Measurements from ENCODE around the gene TCTA.

The TCTA gene

DNA sequence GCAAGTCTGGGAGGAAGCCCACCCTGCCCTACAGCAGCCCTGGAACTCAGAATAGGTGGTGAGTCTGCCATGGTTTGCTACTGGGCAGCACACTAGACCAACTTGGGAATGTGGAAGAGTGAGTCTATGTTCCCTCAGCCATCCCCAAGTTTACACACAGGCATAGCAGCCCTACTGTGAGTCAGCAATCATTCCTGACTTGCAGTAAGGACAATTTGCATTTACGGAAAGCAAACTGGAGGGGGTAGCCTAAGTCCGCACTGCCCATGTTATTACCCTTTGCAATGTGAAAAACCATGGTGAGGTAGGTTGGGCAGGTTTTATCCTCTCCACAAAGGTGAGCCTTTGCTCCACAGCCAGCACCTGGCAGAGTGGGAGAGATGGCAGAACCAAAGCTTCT, 4.6 kb downstream of the TCTA start:
- no peak for DNase-seq (ENCODE audit: low read depth in 2 of 2)
- TF ChIP-seq, protein P1, sequence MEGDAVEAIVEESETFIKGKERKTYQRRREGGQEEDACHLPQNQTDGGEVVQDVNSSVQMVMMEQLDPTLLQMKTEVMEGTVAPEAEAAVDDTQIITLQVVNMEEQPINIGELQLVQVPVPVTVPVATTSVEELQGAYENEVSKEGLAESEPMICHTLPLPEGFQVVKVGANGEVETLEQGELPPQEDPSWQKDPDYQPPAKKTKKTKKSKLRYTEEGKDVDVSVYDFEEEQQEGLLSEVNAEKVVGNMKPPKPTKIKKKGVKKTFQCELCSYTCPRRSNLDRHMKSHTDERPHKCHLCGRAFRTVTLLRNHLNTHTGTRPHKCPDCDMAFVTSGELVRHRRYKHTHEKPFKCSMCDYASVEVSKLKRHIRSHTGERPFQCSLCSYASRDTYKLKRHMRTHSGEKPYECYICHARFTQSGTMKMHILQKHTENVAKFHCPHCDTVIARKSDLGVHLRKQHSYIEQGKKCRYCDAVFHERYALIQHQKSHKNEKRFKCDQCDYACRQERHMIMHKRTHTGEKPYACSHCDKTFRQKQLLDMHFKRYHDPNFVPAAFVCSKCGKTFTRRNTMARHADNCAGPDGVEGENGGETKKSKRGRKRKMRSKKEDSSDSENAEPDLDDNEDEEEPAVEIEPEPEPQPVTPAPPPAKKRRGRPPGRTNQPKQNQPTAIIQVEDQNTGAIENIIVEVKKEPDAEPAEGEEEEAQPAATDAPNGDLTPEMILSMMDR (IDR thresholded peaks at IDR 0.05; ENCODE audit: low read depth, low read length) = no peak
- H3K4me3 ChIP-seq (replicated peaks in 1 of 2; ENCODE audit: low read depth in 2 of 2, low read length in 2 of 2) = no peak overlapping the region

GRCh38 chr3:49417516-49418120, 5.4 kb downstream of the TCTA start:
- H3K4me3 ChIP-seq (replicated peaks in 1 of 2; ENCODE audit: low read depth in 2 of 2, low read length in 2 of 2) = no peak overlapping the region
- DNase-seq (ENCODE audit: low read depth in 2 of 2) = no peak
- TF ChIP-seq, protein P1 (IDR thresholded peaks at IDR 0.05; ENCODE audit: low read depth, low read length) = no peak

DNA sequence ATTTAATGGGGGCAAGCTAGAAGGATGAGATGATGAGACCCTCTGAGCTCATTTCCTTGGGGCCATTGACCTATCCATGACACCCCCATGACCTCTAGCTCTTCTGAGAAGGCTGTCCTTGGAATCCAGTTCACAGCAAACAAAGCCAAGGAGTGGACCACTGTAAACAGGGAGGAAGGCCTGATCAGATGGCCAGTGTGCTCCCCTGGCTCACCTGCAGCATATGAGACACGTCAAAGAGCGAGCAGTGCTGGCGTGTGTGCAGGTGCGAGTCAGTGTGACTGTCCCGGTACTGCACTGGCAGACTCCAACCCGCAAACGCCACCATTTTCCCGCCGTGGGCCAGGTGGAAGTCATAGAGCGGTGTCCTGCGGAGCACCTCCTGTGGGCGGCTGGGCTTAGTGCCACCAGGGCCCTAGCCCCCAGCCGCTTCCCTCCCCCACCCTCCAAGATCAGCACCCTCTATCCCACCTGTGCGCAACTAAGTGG, 9.7 kb downstream of the TCTA start:
- no peak overlapping the region for H3K4me3 ChIP-seq (replicated peaks in 1 of 2; ENCODE audit: low read depth in 2 of 2, low read length in 2 of 2)
- TF ChIP-seq, protein P1 (IDR thresholded peaks at IDR 0.05; ENCODE audit: low read depth, low read length) = no peak
- DNase-seq (ENCODE audit: low read depth in 2 of 2) = no peak

DNA sequence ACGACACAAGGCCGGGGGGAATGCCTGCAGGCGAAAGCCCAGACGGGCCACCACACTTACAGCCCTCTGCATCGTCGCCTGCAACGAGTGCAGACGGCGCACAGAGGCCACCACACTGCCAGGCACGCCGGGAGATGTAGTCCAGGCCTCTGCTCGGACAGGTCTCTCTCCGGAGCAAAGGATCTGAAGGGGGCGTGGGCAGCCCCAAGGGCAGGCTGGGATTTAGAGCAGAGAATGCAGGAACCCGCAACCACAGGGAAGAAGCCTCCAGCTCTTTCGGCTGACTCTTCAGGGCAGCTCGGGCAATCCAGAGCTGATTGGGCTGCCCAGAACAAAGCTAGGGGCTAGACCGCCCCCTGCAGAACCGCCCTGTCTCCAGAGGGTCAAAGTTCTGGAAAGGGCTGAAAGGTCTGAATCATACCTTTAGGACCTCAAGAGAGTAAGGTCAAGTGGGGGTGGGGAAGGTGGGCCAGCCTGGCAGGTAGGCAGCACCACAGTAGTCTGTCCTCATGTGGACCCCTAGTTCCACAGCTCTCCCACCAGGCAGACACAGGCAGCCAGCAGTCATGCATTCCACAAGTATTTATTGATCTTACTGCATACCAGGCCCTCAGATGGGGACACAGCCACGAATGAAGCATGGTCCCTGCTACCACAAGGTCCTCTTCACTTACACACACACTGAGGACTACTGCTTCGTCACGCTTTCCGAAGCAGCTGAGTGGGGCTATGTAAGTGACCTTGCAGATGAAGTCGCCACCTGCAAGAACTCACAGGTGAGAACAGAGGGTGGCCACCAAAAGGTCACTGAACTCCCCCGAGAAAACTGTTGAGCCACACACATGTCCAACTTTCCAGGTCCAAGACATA, 10.4 kb downstream of the TCTA start, which contains the start of gene AMT:
Gene AMT, minus strand, starts transcription at position 95 of the 870 bp plus-strand sequence. Its CDS starts 23 bp downstream, at position 72.
- no peak for DNase-seq (ENCODE audit: low read depth in 2 of 2)
- H3K4me3 ChIP-seq (replicated peaks in 1 of 2; ENCODE audit: low read depth in 2 of 2, low read length in 2 of 2) = no peak within 1 kb of the TSS

DNA sequence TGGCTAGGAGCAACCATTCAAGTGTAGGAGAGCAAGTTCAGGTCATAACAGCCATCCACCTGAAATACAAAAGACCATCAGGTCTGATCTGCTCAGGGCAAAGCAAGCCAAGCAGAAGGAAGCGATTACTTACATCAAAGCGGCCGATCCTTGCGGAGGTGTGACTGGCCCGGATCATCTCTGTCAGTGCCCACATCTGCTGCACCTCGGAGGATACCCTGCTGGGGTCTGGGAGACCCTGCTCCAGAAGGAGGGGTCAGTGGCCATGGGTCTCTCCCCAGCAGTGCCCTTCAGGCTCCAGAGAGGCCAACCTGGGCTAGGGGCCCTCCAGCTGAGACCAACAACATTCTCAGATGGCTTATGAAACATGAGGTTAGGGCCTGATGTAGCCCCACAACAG, 12.6 kb downstream of the TCTA start:
- TF ChIP-seq, protein P1 (IDR thresholded peaks at IDR 0.05; ENCODE audit: low read depth, low read length) = no peak
- no peak overlapping the region for H3K4me3 ChIP-seq (replicated peaks in 1 of 2; ENCODE audit: low read depth in 2 of 2, low read length in 2 of 2)
- DNase-seq (ENCODE audit: low read depth in 2 of 2) = no peak

More for the DNA sequence above, 10.4 kb downstream of the TCTA start, which contains the start of gene AMT:
- TF ChIP-seq, protein P1 (IDR thresholded peaks at IDR 0.05; ENCODE audit: low read depth, low read length) = no peak

- no peak for DNase-seq (ENCODE audit: low read depth in 2 of 2)
- H3K4me3 ChIP-seq (replicated peaks in 1 of 2; ENCODE audit: low read depth in 2 of 2, low read length in 2 of 2) = no peak overlapping the region
- TF ChIP-seq, protein P1 (IDR thresholded peaks at IDR 0.05; ENCODE audit: low read depth, low read length) = no peak
These were observed 15.4 kb downstream of the TCTA start for GRCh38 chr3:49427586-49427985.
